ENCODE results near the gene ATXN7L3.

- TF ChIP-seq CTCF (IDR thresholded peaks at IDR 0.05): no peak
- TF ChIP-seq POLR2A (IDR thresholded peaks at IDR 0.05): no peak
- no peak for TF ChIP-seq POLR2AphosphoS5 (IDR thresholded peaks at IDR 0.05)
Observed at GRCh38 chr17:44206825-44207155, 7.1 kb upstream of the ATXN7L3 start.

Measured in prostate gland (tissue), 2 donors.